AG09309 (cell line): ENCODE measurements around the gene LAMTOR2.

ENCODE experiments used
- DNase-seq: peaks from one replicate; pipeline ENCODE4 v3.0.0-alpha.2; 2010; ENCODE audit warnings: low read depth
- H3K4me3 ChIP-seq: 2 replicates; pipeline ENCODE4 v1.5.1; 2011; ENCODE audit warnings: mild to moderate bottlenecking, low read depth, low read length, moderate library complexity; ENCODE audit not compliant: control insufficient read depth
- TF ChIP-seq, protein P1 (sequence below): IDR thresholded peaks from 2 replicates; pipeline ENCODE4 v1.5.1; 2011; ENCODE audit warnings: mild to moderate bottlenecking, low read depth, low read length, inconsistent platforms; ENCODE audit not compliant: insufficient read depth, control insufficient read depth; ENCODE audit errors: missing control alignments

The LAMTOR2 gene

DNA sequence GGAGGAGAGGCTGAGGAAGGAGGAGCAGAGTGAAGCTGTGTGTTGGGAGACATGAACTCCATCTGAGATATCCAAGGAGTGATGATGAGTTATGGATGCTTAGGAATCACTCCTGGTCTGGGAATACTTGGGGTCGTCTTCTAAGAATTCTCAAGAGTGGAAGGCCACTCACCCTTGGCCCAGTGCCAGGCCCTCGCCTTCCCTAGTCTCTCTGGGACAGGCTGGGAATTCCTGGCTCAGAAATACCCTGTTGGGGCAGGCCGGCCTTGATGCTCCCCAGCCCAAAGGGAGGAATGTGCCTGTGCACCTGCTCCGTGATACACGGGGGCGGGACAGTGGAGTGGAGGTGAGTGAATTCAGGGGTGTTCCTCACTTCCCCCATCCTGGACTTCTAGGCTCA lies 47.3 kb downstream of the LAMTOR2 start:
- TF ChIP-seq, protein P1, sequence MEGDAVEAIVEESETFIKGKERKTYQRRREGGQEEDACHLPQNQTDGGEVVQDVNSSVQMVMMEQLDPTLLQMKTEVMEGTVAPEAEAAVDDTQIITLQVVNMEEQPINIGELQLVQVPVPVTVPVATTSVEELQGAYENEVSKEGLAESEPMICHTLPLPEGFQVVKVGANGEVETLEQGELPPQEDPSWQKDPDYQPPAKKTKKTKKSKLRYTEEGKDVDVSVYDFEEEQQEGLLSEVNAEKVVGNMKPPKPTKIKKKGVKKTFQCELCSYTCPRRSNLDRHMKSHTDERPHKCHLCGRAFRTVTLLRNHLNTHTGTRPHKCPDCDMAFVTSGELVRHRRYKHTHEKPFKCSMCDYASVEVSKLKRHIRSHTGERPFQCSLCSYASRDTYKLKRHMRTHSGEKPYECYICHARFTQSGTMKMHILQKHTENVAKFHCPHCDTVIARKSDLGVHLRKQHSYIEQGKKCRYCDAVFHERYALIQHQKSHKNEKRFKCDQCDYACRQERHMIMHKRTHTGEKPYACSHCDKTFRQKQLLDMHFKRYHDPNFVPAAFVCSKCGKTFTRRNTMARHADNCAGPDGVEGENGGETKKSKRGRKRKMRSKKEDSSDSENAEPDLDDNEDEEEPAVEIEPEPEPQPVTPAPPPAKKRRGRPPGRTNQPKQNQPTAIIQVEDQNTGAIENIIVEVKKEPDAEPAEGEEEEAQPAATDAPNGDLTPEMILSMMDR = no peak
- DNase-seq = no peak
- no peak overlapping the region for H3K4me3 ChIP-seq

DNA sequence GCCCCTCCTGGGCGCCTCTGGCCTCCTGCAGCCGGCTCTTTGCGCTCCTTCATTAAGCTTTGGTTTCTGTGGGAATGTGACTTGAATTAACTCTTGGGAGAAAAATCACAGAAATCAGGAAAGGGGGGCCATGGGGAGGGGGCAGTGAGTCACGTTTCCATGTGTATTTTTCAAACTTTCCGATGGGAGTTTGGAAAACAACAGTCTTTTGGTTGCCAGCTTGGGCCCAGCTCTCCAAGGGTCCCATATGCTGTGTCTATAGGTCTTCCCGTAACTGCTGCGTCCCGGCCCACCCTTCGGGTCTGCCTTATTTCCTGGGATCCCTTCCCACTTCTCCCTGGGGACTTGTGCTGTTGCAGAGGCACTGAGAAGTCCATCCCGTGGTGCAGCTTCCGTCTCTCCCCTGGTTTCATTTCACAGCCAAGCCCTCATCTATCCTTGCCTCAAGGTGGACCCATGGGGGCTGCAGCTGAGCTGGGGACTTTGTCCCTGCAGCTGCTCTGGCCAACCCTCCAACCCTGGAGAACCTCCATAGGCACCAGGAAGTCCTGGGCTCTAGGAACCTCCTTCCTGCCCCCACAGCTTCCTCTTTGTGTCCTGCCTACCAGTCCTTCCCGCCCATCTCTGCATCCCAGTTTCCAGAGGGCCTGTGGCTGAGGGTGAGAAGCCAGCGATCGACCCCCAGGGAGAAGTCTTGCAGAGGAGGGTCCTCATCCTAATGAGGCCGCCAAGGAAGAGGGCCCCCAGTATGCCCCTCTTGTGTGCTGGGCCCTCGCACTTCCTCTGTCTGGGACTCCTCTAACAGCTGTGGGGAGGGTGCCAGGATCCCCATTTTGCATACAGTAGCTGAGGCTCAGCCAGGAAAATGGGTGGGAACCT lies 48.3 kb downstream of the LAMTOR2 start:
- no peak for DNase-seq
- peak overlapping the region; percentile 12 for H3K4me3 ChIP-seq
- TF ChIP-seq, protein P1 = no peak

GRCh38 chr1:156103521-156103947 lies 49.0 kb downstream of the LAMTOR2 start:
- peak overlapping the region; percentile 23 for H3K4me3 ChIP-seq
- TF ChIP-seq, protein P1 = no peak
- no peak for DNase-seq

DNA sequence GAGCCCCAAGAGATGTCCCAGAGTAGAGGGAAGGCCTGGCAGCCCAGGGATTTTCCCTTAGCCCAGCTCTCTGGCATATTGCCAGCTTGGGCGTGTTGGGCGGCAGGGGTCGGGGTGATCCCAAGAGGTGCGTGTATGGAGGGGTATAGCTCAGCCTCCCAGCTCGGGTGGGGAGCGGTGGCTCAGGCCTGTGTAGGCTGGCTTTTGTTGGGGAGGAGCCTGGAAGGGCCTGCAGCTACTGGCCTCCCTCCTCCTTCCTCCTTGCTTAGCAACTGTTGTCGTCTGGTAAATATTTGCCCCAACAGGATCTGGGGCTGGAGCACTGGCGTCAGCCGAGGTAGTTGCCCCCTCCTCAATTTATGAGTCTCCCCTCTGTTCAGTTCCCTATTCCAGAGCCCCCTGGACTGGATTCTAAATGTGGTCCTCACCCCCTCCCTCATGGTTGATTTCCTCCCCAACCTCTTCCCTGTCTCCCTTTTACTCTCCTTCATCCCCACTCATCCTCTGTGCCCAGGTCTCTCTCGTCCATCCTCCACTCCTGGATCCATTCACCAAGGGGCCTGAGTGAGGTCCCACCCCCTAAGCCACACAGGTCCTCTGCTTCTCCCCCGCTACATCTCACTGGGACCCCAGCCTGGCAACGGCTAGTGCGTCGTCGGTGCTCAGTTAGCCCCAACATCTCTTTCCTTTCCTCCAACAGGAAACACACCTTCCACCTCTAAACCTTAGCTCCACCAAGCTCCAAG lies 49.7 kb downstream of the LAMTOR2 start:
- H3K4me3 ChIP-seq = peak overlapping the region; percentile 23
- TF ChIP-seq, protein P1 = no peak
- peak; percentile 74 for DNase-seq

GRCh38 chr1:156104861-156105832 lies 50.6 kb downstream of the LAMTOR2 start:
- TF ChIP-seq, protein P1 = no peak
- H3K4me3 ChIP-seq = peak overlapping the region; percentile 8
- no peak for DNase-seq

DNA sequence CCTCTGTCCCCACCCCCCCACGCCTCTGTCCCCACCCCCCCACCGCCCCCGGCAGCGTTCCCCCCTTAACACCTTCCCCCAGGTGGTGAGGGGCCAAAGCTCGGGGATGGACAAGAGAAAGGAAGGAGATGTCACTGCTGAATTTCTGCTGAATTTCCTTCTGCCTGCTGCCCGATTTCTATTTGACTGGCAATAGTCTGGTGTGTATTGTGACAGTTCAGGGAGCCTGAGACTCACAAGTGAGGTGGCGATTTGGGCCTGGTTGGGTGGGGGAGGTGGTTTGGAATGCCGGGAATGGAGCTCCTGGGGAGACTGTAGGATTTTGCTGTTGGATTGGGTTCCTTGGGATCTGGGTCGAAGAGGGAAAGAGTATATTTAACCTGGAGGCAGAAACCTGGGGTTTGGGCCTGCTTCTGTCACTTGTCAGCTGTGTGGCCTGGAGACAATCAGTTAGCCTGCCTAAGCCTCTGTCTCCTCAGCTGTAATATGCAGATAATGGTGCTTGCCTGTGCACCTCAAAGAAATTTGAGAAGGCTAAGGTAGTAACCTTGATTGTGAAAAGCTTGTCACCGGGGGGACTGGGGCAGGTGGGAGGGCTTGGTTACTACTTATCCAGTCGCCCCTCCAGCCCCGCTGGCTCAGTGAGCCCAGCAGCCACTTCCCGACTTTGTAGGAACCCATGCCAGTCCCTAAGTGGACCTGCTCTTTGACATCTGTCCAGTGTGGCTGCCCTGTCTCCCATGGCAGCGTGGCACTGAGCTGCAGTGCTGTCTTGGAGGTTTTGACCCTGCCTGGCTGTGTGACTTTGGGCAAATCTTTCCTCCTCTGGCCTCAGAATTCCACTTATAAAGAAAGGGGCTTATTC lies 52.3 kb downstream of the LAMTOR2 start:
- TF ChIP-seq, protein P1 = no peak
- no peak for DNase-seq

More for the DNA sequence above, 52.3 kb downstream of the LAMTOR2 start:
- no peak overlapping the region; the same call in none of the 2 replicates for H3K4me3 ChIP-seq
